ENCODE data around the gene PSD4.

DNA sequence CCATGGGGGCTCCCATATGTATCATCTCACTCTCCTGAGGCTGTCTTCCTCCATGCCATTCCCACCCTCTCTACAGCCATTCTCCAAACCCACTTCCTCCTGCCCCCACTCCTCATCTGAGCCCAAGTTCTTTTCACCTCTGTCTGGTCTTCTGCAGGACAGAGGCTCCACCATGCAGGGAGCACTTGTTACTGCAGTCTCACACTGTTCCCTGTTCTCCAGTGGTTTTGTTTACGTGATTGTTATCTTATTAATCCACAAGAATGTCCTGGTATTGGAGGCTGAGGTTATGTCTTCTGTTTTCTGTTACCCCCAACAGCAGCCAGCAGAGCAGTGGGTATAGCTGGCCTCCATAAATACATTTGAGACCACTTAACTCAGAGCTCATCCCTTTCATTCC, 53.5 kb downstream of the PSD4 start:
- no peak for TF ChIP-seq POLR2A (IDR thresholded peaks at IDR 0.05)
- TF ChIP-seq, protein P1, sequence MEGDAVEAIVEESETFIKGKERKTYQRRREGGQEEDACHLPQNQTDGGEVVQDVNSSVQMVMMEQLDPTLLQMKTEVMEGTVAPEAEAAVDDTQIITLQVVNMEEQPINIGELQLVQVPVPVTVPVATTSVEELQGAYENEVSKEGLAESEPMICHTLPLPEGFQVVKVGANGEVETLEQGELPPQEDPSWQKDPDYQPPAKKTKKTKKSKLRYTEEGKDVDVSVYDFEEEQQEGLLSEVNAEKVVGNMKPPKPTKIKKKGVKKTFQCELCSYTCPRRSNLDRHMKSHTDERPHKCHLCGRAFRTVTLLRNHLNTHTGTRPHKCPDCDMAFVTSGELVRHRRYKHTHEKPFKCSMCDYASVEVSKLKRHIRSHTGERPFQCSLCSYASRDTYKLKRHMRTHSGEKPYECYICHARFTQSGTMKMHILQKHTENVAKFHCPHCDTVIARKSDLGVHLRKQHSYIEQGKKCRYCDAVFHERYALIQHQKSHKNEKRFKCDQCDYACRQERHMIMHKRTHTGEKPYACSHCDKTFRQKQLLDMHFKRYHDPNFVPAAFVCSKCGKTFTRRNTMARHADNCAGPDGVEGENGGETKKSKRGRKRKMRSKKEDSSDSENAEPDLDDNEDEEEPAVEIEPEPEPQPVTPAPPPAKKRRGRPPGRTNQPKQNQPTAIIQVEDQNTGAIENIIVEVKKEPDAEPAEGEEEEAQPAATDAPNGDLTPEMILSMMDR (IDR thresholded peaks at IDR 0.05), result no peak

Measured in esophagus squamous epithelium (tissue), 4 donors.